Activated T-cell treated with anti-CD3 and anti-CD28 coated beads, Interleukin-2, amount 50 U/mL, for 1 hour (primary cell): ENCODE results near the gene ZNF638.
"Not testable (repeated sequence)": the region's sequence is repeated elsewhere in the genome, so short reads cannot be mapped to it uniquely, and the experiment has no call there.

Source experiments
- DNase-seq: peaks from one replicate; pipeline ENCODE4 v3.0.0-alpha.2; 2020

ZNF638 gene

GRCh38 chr2:71331581-71332434 is at the start of gene ZNF638:
TSS of gene ZNF638 (plus strand) at chr2:71331782. CDS start at chr2:71348955, 17,173 bp downstream.
- peak; percentile 93 for DNase-seq

- DNase-seq, result no peak
These were observed 49.6 kb upstream of the ZNF638 start for GRCh38 chr2:71281950-71282349.

GRCh38 chr2:71282493-71282892 is 49.1 kb upstream of the ZNF638 start:
- DNase-seq, result no peak

GRCh38 chr2:71283131-71283530 is 48.5 kb upstream of the ZNF638 start:
- no peak for DNase-seq

GRCh38 chr2:71285706-71286105 is 45.9 kb upstream of the ZNF638 start:
- DNase-seq, result no peak

- DNase-seq, result no peak
These were observed 40.2 kb upstream of the ZNF638 start for GRCh38 chr2:71291398-71291797.

GRCh38 chr2:71292159-71292558 is 39.4 kb upstream of the ZNF638 start:
- no peak for DNase-seq

GRCh38 chr2:71298914-71299313 is 32.7 kb upstream of the ZNF638 start:
- DNase-seq, result no peak

GRCh38 chr2:71299507-71299906 is 32.1 kb upstream of the ZNF638 start:
- DNase-seq, result no peak

- no peak for DNase-seq
These were observed 27.7 kb upstream of the ZNF638 start for GRCh38 chr2:71303849-71304248.

- DNase-seq, result no peak
These were observed 24.8 kb upstream of the ZNF638 start for GRCh38 chr2:71306762-71307161.

GRCh38 chr2:71313016-71313766 is 18.4 kb upstream of the ZNF638 start:
- no peak for DNase-seq

- DNase-seq, result no peak
These were observed 14.5 kb upstream of the ZNF638 start for GRCh38 chr2:71317060-71317459.

GRCh38 chr2:71317900-71318299 is 13.7 kb upstream of the ZNF638 start:
- not testable (repeated sequence) for DNase-seq

GRCh38 chr2:71323386-71323785 is 8.2 kb upstream of the ZNF638 start:
- no peak for DNase-seq

GRCh38 chr2:71326968-71327367 is 4.6 kb upstream of the ZNF638 start:
- DNase-seq, result no peak

- no peak for DNase-seq
These were observed 3.7 kb upstream of the ZNF638 start for GRCh38 chr2:71327916-71328315.

- DNase-seq, result no peak
These were observed 1.4 kb upstream of the ZNF638 start for GRCh38 chr2:71330155-71330554.

- DNase-seq, result no peak
These were observed 824 bp upstream of the ZNF638 start for GRCh38 chr2:71330585-71331330.

GRCh38 chr2:71331331-71331580 is 326 bp upstream of the ZNF638 start:
- peak; percentile 35 for DNase-seq

- DNase-seq, result no peak
These were observed 834 bp downstream of the ZNF638 start for GRCh38 chr2:71332435-71332796.

- DNase-seq, result no peak
These were observed 2.0 kb downstream of the ZNF638 start for GRCh38 chr2:71333619-71334018.

GRCh38 chr2:71336384-71336783 is 4.8 kb downstream of the ZNF638 start:
- DNase-seq, result no peak

- DNase-seq, result no peak
These were observed 5.2 kb downstream of the ZNF638 start for GRCh38 chr2:71336802-71337201.
